ENCODE data around the gene TRAF3. TPM values are rescaled to one million over a fixed set of nuclear protein-coding genes. Genes with fewer than 3 reads are reported as not detected.

The TRAF3 gene
- total RNA-seq, 4 donors from 2014 or later = 12.6 to 44.9 (median 28.1) TPM

DNA sequence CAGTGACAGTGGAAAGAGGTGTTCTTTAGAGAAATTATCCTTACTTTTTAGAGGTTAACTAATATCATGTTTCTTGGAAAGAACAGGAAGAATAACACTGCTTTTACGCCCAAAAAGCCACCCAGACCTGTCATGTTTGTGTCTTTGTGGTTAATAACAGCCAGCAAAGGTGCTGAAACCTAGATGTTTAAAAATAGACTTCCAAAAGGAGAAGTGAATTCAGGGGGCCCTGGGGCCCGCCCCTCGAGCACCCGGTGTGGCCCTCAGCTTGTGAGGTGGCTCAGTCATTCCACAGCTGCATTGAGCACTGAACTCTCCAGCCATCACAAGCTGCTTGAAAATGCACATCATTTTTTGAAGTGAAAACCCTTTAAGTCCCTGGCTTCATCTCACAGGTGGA lies 124.4 kb downstream of the TRAF3 start:
- ATAC-seq (ENCODE audit: low FRiP score) (no peak), DNase-seq (ENCODE audit: low spot score) (no peak)
- no peak for TF ChIP-seq CTCF (IDR thresholded peaks at IDR 0.05)

GRCh38 chr14:102902086-102902485 lies 124.8 kb downstream of the TRAF3 start:
- DNase-seq (ENCODE audit: low spot score) (no peak), ATAC-seq (ENCODE audit: low FRiP score) (no peak)
- TF ChIP-seq CTCF (IDR thresholded peaks at IDR 0.05) = no peak

DNA sequence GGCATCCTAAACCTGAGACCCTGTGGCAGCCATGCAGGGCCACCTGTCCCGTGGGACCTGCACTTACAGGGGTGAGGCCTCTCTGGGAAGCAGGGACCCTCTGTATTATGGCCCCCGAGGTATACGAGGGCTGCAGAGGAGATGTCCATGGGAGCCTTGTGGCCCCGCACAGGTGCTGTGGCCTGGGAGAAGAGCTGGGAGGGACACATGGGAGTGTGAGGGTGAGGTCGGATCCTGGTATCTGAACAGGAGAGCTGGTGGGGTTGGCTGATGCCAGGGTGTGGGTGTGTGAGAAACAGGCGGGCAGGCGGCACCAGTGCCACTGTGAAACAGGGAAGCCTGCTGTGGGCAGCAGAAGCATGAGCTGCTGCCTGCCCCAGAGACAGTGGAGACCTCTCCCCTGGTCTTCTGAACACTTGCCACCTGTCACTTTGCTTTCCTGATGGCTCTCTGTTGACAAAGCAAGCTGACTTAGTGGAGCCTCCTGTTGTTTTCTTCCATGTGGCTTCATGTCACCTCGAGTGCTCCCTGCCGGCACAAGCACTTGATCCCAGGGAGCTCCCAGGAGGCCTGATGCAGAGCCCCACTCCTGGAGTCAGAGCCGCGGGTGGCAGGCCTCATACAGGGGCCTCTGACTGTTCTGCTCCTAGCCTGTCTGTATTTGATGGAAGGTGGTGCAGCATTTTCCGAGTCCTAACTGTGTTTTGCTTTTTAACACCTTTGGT lies 125.4 kb downstream of the TRAF3 start:
- no peak for TF ChIP-seq CTCF (IDR thresholded peaks at IDR 0.05)
- no peak for DNase-seq (ENCODE audit: low spot score)

DNA sequence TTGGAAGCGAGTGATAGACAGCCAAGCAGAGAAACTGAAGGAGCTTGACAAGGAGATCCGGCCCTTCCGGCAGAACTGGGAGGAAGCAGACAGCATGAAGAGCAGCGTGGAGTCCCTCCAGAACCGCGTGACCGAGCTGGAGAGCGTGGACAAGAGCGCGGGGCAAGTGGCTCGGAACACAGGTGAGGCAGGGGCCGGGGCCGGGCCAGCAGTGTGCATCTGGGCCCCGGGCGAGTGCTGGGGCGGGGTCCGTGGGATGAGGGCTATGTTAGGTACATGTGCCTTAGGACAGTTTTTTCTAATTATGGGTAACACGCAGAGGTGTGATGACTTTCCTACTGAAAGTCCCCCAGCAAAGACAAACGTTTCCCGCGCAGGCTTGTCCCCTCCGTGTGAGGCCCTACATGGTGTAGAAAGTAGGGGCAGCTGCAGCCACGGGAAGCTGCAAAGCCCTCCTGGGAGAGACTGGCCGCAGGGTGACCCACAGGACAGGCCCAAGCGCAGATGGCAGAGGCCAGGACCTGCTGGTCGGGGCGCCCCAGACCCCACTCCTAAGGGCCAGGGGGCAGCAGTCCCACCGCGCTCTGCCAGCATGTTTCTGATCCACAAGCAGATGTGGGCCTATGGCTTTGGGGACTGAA lies 126.1 kb downstream of the TRAF3 start:
- ATAC-seq (ENCODE audit: low FRiP score) (no peak), DNase-seq (ENCODE audit: low spot score) (no peak)
- no peak for TF ChIP-seq CTCF (IDR thresholded peaks at IDR 0.05)

More for the DNA sequence above, 125.4 kb downstream of the TRAF3 start:
- no peak for ATAC-seq (ENCODE audit: low FRiP score)

GRCh38 chr14:102903889-102904512 lies 126.8 kb downstream of the TRAF3 start:
- ATAC-seq (ENCODE audit: low FRiP score) (no peak), DNase-seq (ENCODE audit: low spot score) (no peak)
- TF ChIP-seq CTCF (IDR thresholded peaks at IDR 0.05) = no peak

- ATAC-seq (ENCODE audit: low FRiP score) = no peak
- no peak for TF ChIP-seq CTCF (IDR thresholded peaks at IDR 0.05)
- DNase-seq (ENCODE audit: low spot score) = no peak
These were observed 128.2 kb downstream of the TRAF3 start for GRCh38 chr14:102905116-102906108.
